Measurements from ENCODE around the gene GPRC5C. TPM values are rescaled to one million over a fixed set of nuclear protein-coding genes. Genes with fewer than 3 reads are reported as not detected.

GPRC5C gene
- total and polyA plus RNA-seq, 2 of the 13 experiments (the other 11 are each of a cell fraction or from before 2014, with no cell fraction given), result 85.6 to 300 TPM

- TF ChIP-seq ZBTB14 (CRISPR knock-in tag; IDR thresholded peaks at IDR 0.05) (no peak), PHB2 (IDR thresholded peaks at IDR 0.05; ENCODE audit: partially characterized antibody) (no peak), SOX13 (IDR thresholded peaks at IDR 0.05) (no peak), SOX13 (CRISPR knock-in tag; conservative IDR thresholded peaks at IDR 0.05 in 1 of 2, IDR thresholded peaks at IDR 0.05 in 1 of 2) (no peak), SATB2 (CRISPR knock-in tag; IDR thresholded peaks at IDR 0.05) (no peak), ZNF790 (CRISPR knock-in tag; IDR thresholded peaks at IDR 0.05; ENCODE audit: borderline replicate concordance) (no peak), SOX5 (CRISPR knock-in tag; IDR thresholded peaks at IDR 0.05; ENCODE audit: borderline replicate concordance) (peak; percentile 15; the same call in 1 of the 2 replicates), ARNT (IDR thresholded peaks at IDR 0.05) (no peak), NFKBIZ (CRISPR knock-in tag; IDR thresholded peaks at IDR 0.05) (no peak), E2F2 (CRISPR knock-in tag; IDR thresholded peaks at IDR 0.05; ENCODE audit: borderline replicate concordance) (no peak), MED1 (CRISPR knock-in tag; IDR thresholded peaks at IDR 0.05) (0 out of 2 replicates have a peak, but pooled peaks have one; percentile 13), PCBP2 (optimal IDR thresholded peaks at IDR 0.05; ENCODE audit: low read depth, low read length, poor library complexity, severe bottlenecking) (no peak), MTF1 (CRISPR knock-in tag; IDR thresholded peaks at IDR 0.05) (no peak), MLXIP (CRISPR knock-in tag; IDR thresholded peaks at IDR 0.05; ENCODE audit: borderline replicate concordance) (no peak), TEAD3 (CRISPR knock-in tag; optimal IDR thresholded peaks at IDR 0.05; ENCODE audit: borderline replicate concordance) (no peak), NFRKB (IDR thresholded peaks at IDR 0.05) (no peak), TFAP4 (IDR thresholded peaks at IDR 0.05; ENCODE audit: borderline replicate concordance, low read depth) (no peak), FOXK2 (IDR thresholded peaks at IDR 0.05) (no peak), POLR2A (IDR thresholded peaks at IDR 0.05; ENCODE audit: insufficient read depth in 1 of 2, low read depth in 2 of 2, low read length in 2 of 2) (no peak), ATF2 (CRISPR knock-in tag; IDR thresholded peaks at IDR 0.05) (no peak)
Observed at GRCh38 chr17:74457146-74457819, 25.4 kb downstream of the GPRC5C start (continued).

Data from HepG2 (cell line).